Activated naive CD8-positive, alpha-beta T cell treated with anti-CD3 and anti-CD28 coated beads, Interleukin-2, amount 50 U/mL, for 24 hours (primary cell): ENCODE results near the gene CORO6.

Experiments used
- ATAC-seq: fragments of 150-1000 bp; cut with Tn5 transposase; one replicate; pipeline ENCODE4 v1.10.0; 2021
- DNase-seq: peaks from one replicate; pipeline ENCODE4 v3.0.0; 2021
- H3K27ac Mint-ChIP-seq: one replicate; pipeline ENCODE4 v1.8.0; 2021; ENCODE audit warnings: mild to moderate bottlenecking, mixed read lengths
- H3K27me3 Mint-ChIP-seq: one replicate; pipeline ENCODE4 v1.8.0; 2021; ENCODE audit warnings: mixed read lengths
- H3K36me3 Mint-ChIP-seq: one replicate; pipeline ENCODE4 v1.8.0; 2021; ENCODE audit warnings: low read depth, mixed read lengths
- H3K4me1 Mint-ChIP-seq: one replicate; pipeline ENCODE4 v1.8.0; 2021; ENCODE audit warnings: mixed read lengths
- H3K4me3 Mint-ChIP-seq: one replicate; pipeline ENCODE4 v1.8.0; 2021; ENCODE audit warnings: mild to moderate bottlenecking, moderate library complexity, mixed read lengths
- H3K9me3 Mint-ChIP-seq: one replicate; pipeline ENCODE4 v1.8.0; 2021; ENCODE audit warnings: mixed read lengths

Gene CORO6

DNA sequence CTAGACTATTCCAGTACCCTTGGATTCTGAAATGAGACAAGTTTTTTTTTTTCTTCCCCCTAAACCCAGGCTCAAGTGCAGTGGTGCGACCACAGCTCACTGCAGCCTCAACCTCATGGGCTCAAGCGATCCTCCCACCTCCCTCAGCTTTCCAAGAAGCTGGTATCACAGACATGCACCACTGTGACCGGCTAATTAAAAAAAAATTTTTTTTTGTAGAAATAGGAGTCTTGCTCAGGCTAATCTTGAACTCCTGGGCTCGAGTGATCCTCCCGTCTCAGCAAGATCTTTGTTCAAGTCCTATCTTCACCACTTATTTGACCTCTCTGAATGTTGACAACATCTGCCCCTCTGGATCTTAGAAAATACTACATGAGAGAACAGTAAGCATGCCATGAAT is 26.6 kb upstream of the CORO6 start:
- peaks cover 25% of the 10 kb centered on the region for H3K36me3 Mint-ChIP-seq

DNA sequence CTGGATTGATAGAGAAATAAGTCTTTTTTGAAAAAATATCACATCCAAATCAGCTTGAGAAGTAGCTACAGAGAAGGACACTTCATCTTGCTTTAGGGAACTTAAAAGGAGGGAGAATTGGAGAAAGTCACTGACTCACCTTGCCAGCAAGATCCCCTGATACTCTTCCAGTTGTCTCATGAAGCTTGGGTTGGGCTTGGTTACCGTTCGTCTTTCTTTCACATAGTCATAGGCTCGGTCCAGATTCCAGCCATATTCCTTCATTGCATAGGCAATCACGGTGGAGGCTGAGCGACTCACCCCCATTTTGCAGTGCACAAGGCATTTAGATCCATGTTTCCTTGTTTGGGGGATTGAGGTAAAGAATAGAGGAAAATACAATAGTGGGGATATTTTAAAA is 25.3 kb upstream of the CORO6 start:
- Mint-ChIP-seq H3K36me3 (peaks cover 25% of the 10 kb centered on the region), H3K27ac (no peak overlapping the region), H3K4me1 (peaks cover 21% of the 10 kb centered on the region), H3K9me3 (no peaks in the 10 kb centered on the region), H3K4me3 (no peak overlapping the region), H3K27me3 (no peaks in the 10 kb centered on the region)
- no peak for ATAC-seq
- no peak for DNase-seq

More for the DNA sequence above, 26.6 kb upstream of the CORO6 start:
- peaks cover 20% of the 10 kb centered on the region for H3K4me1 Mint-ChIP-seq
- no peak for ATAC-seq
- no peaks in the 10 kb centered on the region for H3K27me3 Mint-ChIP-seq
- H3K9me3 Mint-ChIP-seq: no peaks in the 10 kb centered on the region
- no peak overlapping the region for H3K4me3 Mint-ChIP-seq
- H3K27ac Mint-ChIP-seq: peak overlapping the region; percentile 19
- no peak for DNase-seq

DNA sequence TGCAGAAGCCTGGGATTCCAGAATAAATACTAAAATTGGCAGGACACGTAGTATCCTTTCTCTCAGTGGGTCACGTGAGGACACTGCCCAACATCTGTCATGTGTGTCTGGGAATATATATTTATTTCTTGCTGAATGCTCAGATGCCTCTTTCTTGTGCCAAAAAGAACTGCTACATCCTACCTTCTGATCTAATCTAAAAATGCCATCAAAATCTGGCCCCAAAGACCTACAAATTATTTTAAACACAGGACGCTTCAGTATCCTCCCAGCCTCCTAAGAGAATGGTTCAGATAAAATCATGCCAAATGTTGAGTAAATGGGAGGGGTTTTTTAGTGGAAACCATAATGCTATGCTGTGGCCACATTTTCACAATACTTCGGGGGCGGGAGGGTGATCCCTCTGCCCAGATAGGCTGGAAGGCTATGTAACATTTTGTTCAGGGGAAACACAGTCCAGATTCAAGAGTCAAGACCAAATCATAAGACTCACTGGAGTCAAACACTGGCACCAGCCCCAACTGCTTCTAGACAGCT is 22.9 kb upstream of the CORO6 start:
- Mint-ChIP-seq H3K27ac (peak overlapping the region; percentile 73), H3K27me3 (no peaks in the 10 kb centered on the region), H3K4me1 (peaks cover 33% of the 10 kb centered on the region), H3K4me3 (no peak overlapping the region), H3K9me3 (no peaks in the 10 kb centered on the region), H3K36me3 (peaks cover 26% of the 10 kb centered on the region)
- DNase-seq (peak; percentile 36), ATAC-seq (peak; percentile 89)

DNA sequence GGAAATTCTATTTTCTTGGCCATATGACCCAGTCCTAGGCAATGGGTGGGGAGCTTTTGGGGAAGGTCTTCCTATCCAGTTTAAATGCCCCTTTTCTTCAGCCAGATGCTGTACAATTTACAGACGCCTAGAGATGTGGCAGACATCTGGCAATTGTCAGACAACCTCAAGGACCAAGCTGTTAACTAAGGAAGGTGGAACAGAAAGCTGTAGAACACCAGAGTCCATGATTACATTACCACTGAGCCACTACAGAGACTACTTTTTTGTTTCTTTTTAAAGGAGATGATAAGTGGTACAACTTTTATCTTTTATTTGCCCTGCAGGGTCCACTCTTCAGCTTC is 21.1 kb upstream of the CORO6 start:
- DNase-seq (no peak), ATAC-seq (no peak)
- Mint-ChIP-seq H3K36me3 (peaks cover 20% of the 10 kb centered on the region), H3K4me1 (peaks cover 51% of the 10 kb centered on the region), H3K4me3 (no peak overlapping the region), H3K27me3 (no peaks in the 10 kb centered on the region), H3K9me3 (no peaks in the 10 kb centered on the region), H3K27ac (no peak overlapping the region)

DNA sequence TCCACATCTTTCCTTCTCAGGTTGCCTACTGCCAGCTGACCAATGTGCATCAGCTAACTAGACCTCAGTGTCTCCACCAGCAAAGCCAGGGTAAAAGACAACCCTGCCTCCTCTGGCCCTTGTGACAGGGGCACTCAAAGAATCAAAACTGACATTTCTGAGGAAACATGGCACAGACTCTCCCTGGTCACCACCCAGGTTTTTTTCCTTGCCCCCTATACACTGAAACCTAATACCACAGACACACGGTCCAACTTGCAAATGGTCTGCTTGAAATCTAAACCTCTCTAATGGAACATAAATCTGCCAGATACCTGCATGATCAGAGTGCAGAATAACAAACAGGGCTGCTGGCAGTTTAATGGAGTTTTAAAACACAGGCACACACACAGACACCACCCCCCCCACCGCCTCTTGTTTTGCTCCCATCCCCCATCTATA is 19.5 kb upstream of the CORO6 start:
- H3K4me1 Mint-ChIP-seq: peaks cover 53% of the 10 kb centered on the region
- DNase-seq: no peak
- no peaks in the 10 kb centered on the region for H3K27me3 Mint-ChIP-seq
- peak overlapping the region; percentile 55 for H3K27ac Mint-ChIP-seq
- no peak for ATAC-seq
- H3K9me3 Mint-ChIP-seq: no peaks in the 10 kb centered on the region
- H3K4me3 Mint-ChIP-seq: no peak overlapping the region
- H3K36me3 Mint-ChIP-seq: peaks cover 15% of the 10 kb centered on the region

DNA sequence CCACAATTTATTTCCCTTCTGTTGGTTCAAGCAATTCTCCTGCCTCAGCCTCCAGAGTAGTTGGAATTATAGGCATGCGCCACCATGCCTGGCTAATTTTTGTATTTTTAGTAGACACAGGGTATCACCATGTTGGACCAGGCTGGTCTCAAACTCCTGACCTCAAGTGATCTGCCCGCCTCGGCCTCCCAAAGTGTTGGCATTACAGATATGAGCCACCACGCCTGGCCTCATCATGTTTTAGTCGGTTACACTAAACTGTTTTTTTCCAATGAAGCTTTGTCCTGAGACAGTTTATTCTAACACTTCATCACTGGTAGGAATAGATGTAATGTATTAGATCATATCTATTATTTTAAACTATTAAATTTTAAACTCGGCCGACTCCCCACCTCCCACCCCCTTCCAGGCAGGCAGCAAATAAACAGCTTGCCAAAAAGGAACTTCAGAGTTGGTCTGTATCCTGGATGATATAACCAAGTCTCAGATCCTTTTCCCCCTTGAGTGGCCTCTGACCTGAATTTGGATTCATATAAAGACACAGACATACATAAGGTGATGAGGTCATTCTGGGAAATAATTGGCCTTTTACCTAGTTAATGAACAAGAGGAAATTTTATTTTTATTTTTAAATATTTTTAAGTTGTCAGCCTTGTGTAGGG is 18.4 kb upstream of the CORO6 start:
- DNase-seq: no peak
- ATAC-seq: no peak
- H3K27ac Mint-ChIP-seq: peak overlapping the region; percentile 43
- H3K27me3 Mint-ChIP-seq: no peaks in the 10 kb centered on the region
- H3K9me3 Mint-ChIP-seq: no peaks in the 10 kb centered on the region
- H3K4me3 Mint-ChIP-seq: no peak overlapping the region
- H3K36me3 Mint-ChIP-seq: peaks cover 22% of the 10 kb centered on the region
- H3K4me1 Mint-ChIP-seq: peaks cover 51% of the 10 kb centered on the region

DNA sequence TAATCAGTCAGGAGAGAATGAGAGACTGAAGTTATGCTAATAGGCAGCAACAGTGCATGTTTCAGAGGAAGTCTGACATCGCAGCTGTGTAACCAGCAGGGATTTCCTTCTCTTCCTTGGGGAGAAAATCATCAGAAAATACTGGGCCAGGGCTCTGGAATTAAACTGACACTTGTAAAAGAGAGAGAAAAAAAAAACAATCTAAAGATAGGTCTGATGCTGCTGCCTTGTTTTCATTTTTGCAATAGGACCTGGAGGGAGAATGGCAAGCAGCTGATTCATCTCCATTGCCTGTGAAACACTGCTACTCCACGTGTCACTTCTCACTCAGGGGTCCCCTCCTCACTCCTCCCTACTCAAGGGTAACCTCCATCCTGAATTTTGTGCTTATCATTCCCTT is 17.7 kb upstream of the CORO6 start:
- DNase-seq: no peak
- H3K36me3 Mint-ChIP-seq: peaks cover 22% of the 10 kb centered on the region
- H3K27me3 Mint-ChIP-seq: no peaks in the 10 kb centered on the region
- peaks cover 44% of the 10 kb centered on the region for H3K4me1 Mint-ChIP-seq
- no peaks in the 10 kb centered on the region for H3K9me3 Mint-ChIP-seq
- peak overlapping the region; percentile 43 for H3K27ac Mint-ChIP-seq
- H3K4me3 Mint-ChIP-seq: no peak overlapping the region
- ATAC-seq: no peak

DNA sequence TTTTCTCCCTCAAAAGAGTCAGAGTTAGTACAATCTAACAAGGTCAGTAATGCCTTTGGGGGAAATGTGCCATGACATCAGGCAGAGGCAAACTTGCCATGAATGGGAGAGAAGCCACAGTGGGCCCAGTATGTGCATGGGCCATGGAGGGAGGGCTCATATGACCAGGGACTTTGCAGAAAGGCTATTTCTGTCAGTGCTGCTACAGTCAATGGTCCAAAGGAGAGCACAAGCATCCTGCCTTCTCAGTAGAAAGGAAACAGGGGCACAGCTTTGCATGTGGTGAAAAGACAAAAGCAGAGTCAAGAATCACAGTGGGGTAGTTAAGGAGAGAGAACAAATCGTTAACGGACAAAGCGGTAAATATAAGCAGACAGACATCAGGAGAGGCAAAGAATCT is 11.2 kb upstream of the CORO6 start:
- H3K9me3 Mint-ChIP-seq: no peaks in the 10 kb centered on the region
- H3K36me3 Mint-ChIP-seq: peaks cover 34% of the 10 kb centered on the region
- no peak overlapping the region for H3K4me3 Mint-ChIP-seq
- H3K4me1 Mint-ChIP-seq: peaks cover 20% of the 10 kb centered on the region
- ATAC-seq: no peak
- no peak for DNase-seq
- no peaks in the 10 kb centered on the region for H3K27me3 Mint-ChIP-seq
- peak overlapping the region; percentile 10 for H3K27ac Mint-ChIP-seq

DNA sequence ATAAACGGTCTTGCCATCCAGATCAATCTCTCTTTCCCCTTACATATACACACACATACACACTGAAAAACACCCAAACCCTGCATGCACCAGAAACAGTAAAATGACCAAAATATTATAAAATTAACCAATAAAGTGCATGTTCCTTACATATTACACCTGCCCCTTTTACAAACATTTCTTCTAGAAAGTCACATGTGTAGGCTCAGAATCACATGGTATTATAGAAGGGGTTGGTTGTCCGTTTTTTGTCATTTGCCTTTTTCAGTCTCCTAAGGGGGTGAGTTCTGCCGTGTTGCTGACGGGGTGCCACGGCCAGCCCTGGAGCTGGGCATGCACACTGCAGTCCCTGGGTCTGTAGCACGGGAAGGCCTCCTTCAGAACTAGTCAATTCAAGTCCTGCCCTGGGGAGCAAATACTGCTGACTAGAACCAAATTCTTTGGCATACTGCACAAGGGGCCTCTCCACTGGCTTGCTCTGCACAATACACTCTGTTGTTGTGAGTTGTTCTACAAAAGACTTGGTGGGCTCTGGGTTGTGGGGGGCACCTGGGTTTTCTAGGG is 8.0 kb upstream of the CORO6 start:
- no peaks in the 10 kb centered on the region for H3K9me3 Mint-ChIP-seq
- peaks cover 24% of the 10 kb centered on the region for H3K36me3 Mint-ChIP-seq
- no peaks in the 10 kb centered on the region for H3K27me3 Mint-ChIP-seq
- no peak for DNase-seq
- H3K27ac Mint-ChIP-seq: peak overlapping the region; percentile 44
- ATAC-seq: no peak
- H3K4me3 Mint-ChIP-seq: no peak overlapping the region
- peaks cover 38% of the 10 kb centered on the region for H3K4me1 Mint-ChIP-seq

DNA sequence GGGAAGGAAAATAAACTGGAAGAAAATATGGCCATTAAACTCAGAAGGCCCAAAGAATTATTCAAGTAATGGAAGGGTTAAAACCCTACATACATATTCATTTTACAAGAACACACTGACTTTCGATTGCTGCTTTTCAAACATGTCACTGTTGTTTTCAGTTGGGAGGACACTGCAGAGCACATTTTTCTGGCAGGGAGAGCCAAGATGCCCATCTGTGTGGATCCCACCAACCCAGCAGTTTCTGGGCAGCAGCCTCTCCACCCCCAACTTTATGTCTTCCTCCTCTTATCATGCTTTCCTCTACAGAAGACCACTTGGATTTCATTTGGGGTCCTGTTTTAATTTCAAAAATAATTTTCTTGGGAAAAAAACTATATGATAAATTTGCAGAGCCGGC is 7.1 kb upstream of the CORO6 start:
- no peak overlapping the region for H3K4me3 Mint-ChIP-seq

DNA sequence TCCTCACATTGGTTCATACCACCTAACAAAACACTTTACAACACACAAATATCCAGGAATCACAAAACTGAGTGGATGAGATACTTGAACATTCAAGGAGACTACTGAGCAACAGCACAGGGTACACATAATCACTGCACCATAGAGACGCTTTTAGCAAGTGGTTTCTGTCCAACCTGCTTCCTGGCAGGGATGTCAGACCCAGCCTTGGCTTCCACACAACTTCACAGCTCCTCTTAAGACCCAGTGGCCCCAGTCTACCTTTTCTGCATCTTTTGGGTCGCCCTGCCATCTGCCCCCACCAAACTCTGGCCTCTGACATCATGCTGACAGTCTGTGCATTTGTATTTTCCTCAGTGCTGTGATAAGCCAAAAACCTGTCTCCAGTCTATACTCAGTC is 5.9 kb upstream of the CORO6 start:
- DNase-seq (no peak), ATAC-seq (no peak)
- H3K9me3 Mint-ChIP-seq: no peaks in the 10 kb centered on the region
- H3K4me1 Mint-ChIP-seq: peaks cover 59% of the 10 kb centered on the region
- H3K27ac Mint-ChIP-seq: peak overlapping the region; percentile 66
- peaks cover 15% of the 10 kb centered on the region for H3K36me3 Mint-ChIP-seq
- H3K27me3 Mint-ChIP-seq: no peaks in the 10 kb centered on the region
- H3K4me3 Mint-ChIP-seq: no peak overlapping the region

More for the DNA sequence above, 7.1 kb upstream of the CORO6 start:
- H3K27ac Mint-ChIP-seq: peak overlapping the region; percentile 66
- no peaks in the 10 kb centered on the region for H3K27me3 Mint-ChIP-seq
- ATAC-seq: no peak
- H3K9me3 Mint-ChIP-seq: no peaks in the 10 kb centered on the region
- DNase-seq: no peak
- peaks cover 21% of the 10 kb centered on the region for H3K36me3 Mint-ChIP-seq
- peaks cover 47% of the 10 kb centered on the region for H3K4me1 Mint-ChIP-seq

DNA sequence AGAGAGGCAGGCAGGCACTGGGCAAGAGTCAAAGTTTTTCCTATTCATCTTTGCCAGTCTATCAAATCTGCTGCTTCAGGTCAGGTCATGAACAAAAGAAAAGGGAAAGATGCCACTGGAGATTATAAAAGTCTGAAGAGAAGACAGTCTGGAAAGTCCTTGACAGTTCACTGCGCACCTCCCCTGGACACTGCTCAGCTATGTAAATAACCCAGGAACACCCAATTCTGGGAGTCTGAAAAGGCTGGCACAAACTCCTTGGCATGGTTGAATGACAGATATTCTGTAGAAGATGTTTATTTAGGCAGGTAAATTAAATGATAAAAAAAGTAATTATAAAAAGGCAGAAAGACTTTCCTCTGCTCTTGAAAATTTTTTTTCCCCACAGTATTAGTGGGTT is 5.2 kb upstream of the CORO6 start:
- peaks cover 66% of the 10 kb centered on the region for H3K4me1 Mint-ChIP-seq
- peak overlapping the region; percentile 80 for H3K27ac Mint-ChIP-seq
- peaks cover 15% of the 10 kb centered on the region for H3K36me3 Mint-ChIP-seq
- ATAC-seq: no peak
- H3K9me3 Mint-ChIP-seq: no peaks in the 10 kb centered on the region
- no peaks in the 10 kb centered on the region for H3K27me3 Mint-ChIP-seq
- no peak overlapping the region for H3K4me3 Mint-ChIP-seq
- DNase-seq: no peak

DNA sequence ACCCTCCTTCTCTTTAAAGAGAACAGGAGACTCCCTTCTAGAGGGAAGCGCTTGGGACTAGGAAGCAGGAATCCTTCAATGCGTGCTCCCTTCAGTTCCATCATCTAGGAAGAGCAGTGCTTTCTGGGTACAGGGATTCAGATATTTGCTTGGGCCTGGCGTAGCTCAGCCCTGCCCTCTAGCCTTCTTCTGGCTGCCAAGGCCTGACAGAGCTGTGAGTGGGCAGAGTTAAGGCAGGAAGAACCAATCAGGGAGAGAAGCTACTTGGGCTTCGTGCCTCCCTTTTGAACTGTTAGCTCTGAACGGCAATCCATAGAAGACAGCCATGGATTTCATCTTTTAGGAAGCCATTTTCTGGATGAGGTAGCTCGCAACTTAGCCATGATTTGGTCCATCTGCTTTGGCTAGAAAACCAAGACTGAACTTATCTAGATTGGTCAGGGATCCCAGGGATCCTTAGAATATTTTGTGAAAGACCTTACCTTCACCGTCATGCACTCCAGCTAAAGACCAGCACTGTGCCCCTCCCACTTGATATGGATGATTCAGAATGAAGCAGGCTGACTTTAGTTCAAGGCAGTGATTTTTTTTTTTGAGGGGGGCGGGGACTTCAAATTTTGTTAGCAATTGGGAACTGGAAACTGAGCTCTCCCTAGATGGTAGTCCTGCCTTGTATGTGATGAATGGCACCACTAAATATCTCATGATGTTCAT is 2.5 kb upstream of the CORO6 start:
- Mint-ChIP-seq H3K36me3 (peaks cover 3% of the 10 kb centered on the region), H3K4me1 (peaks cover 76% of the 10 kb centered on the region), H3K27me3 (no peaks in the 10 kb centered on the region), H3K9me3 (no peaks in the 10 kb centered on the region), H3K4me3 (no peak overlapping the region), H3K27ac (peak overlapping the region; percentile 92)
- no peak for ATAC-seq
- no peak for DNase-seq

DNA sequence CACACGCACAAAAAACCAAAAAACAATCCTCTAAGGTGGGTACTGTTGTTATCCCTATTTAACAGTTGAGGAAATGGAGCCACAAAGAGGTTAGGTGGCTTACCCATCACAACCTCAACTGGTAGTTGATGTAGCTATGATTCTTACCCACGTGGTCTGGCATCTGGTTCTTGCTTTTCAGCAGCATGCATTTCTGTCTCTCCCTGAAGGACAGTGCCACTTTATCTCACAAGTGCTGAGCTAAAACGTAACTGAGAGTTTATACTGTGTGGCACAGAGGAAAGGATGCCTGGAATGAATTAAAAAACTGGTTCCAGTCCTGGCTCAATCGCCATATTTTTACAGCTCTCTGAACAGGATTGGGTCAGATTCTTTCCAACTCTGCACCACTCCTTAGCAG is 1.9 kb upstream of the CORO6 start:
- Mint-ChIP-seq H3K4me3 (peak overlapping the region; percentile 79), H3K4me1 (peaks cover 70% of the 10 kb centered on the region), H3K27me3 (no peaks in the 10 kb centered on the region), H3K36me3 (peaks cover 2% of the 10 kb centered on the region), H3K9me3 (no peaks in the 10 kb centered on the region), H3K27ac (peak overlapping the region; percentile 92)
- ATAC-seq: peak; percentile 33
- DNase-seq: no peak

DNA sequence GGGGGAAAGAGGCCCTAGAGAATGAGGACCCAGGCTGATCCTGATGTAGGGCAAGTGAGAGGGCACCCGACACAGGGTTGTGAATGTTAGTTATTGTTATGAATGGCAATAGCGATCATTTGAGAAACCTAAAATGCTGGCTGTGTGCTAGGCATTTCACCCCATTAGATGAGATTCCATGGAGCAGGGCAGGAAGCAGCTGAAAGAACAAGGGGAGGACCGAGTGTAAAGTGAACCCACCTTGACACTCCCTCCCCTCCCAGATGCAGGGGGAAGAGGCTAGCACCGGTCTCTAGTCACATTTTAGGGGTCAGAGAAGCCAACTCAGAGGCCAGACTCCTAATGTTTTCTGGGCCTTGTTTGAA is 553 bp upstream of the CORO6 start:
- peak overlapping the region; percentile 92 for H3K27ac Mint-ChIP-seq
- ATAC-seq (no peak), DNase-seq (no peak)
- peak overlapping the region; percentile 79 for H3K4me3 Mint-ChIP-seq
- no peaks in the 10 kb centered on the region for H3K9me3 Mint-ChIP-seq
- peaks cover 58% of the 10 kb centered on the region for H3K4me1 Mint-ChIP-seq
- no peaks in the 10 kb centered on the region for H3K36me3 Mint-ChIP-seq
- H3K27me3 Mint-ChIP-seq: no peaks in the 10 kb centered on the region
